Natural killer cell (primary cell): Measurements from ENCODE around the gene EXOC6B. TPM values are rescaled to one million over a fixed set of nuclear protein-coding genes. Genes with fewer than 3 reads are reported as not detected.

Experiments used
- ATAC-seq, 3 donors: fragments of 150-1000 bp in 2 of 3; fragments of 200-7000 bp in 1 of 3; cut with Tn5 transposase; 1 replicate in 1 of 3; 2 replicates in 2 of 3; pipeline ENCODE4 v1.10.0; 2021; ENCODE audit warnings: mild to moderate bottlenecking in 2 of 3, moderate library complexity in 2 of 3
- DNase-seq, 2 donors: peaks; one replicate each; pipeline versions ENCODE4 v3.0.0 to v3.0.0-alpha.2; 2013 to 2021; ENCODE audit warnings: mixed read lengths in 1 of 2
- H3K27ac ChIP-seq: one replicate; pipeline ENCODE4 v1.5.1; 2013; ENCODE audit warnings: mild to moderate bottlenecking, low read length
- H3K27me3 ChIP-seq: one replicate; pipeline ENCODE4 v1.6.1; 2013; ENCODE audit warnings: low read length; ENCODE audit not compliant: control insufficient read depth, insufficient read depth
- H3K36me3 ChIP-seq: one replicate; pipeline ENCODE4 v1.6.1; 2013; ENCODE audit warnings: low read length; ENCODE audit not compliant: control insufficient read depth, insufficient read depth
- H3K4me1 ChIP-seq: one replicate; pipeline ENCODE4 v1.6.1; 2013; ENCODE audit warnings: low read length; ENCODE audit not compliant: control insufficient read depth, insufficient read depth
- H3K4me3 ChIP-seq: one replicate; pipeline ENCODE4 v1.5.1; 2013; ENCODE audit warnings: low read length
- H3K9me3 ChIP-seq: one replicate; pipeline ENCODE4 v1.6.1; 2013; ENCODE audit warnings: low read length; ENCODE audit not compliant: control insufficient read depth, insufficient read depth
- H3K27ac Mint-ChIP-seq, 2 donors: one replicate each; pipeline ENCODE4 v1.8.0; 2022; ENCODE audit warnings: mild to moderate bottlenecking in 2 of 2, mixed read lengths in 2 of 2, moderate library complexity in 1 of 2
- H3K27me3 Mint-ChIP-seq, 2 donors: one replicate each; pipeline ENCODE4 v1.8.0; 2022; ENCODE audit warnings: low read depth in 2 of 2, mixed read lengths in 2 of 2
- H3K36me3 Mint-ChIP-seq: one replicate; pipeline ENCODE4 v1.8.0; 2022; ENCODE audit warnings: mixed read lengths
- H3K4me1 Mint-ChIP-seq, 2 donors: one replicate each; pipeline ENCODE4 v1.8.0; 2022; ENCODE audit warnings: mixed read lengths in 2 of 2
- H3K4me3 Mint-ChIP-seq: one replicate; pipeline ENCODE4 v1.8.0; 2022; ENCODE audit warnings: mild to moderate bottlenecking, moderate library complexity, mixed read lengths
- H3K9me3 Mint-ChIP-seq, 2 donors: one replicate each; pipeline ENCODE4 v1.8.0; 2022; ENCODE audit warnings: mixed read lengths in 2 of 2
- CTCF ChIP-seq: fragments of 200-600 bp; IDR thresholded peaks from one replicate; pipeline ENCODE4 v1.8.0; 2022; ENCODE audit warnings: antibody characterized with exemption
- WGBS: methylation state at CpG from one replicate; pipeline ENCODE4 v1.1.7; 2013; ENCODE audit warnings: missing lambda C conversion rate; ENCODE audit not compliant: insufficient coverage; 5-methylcytosine and 5-hydroxymethylcytosine counted together
- intact Hi-C: fragments of 100-400 bp; cut with micrococcal nuclease; formaldehyde crosslinking; loops from one replicate; pipeline ENCODE4 v1.14.2; 2022
- total RNA-seq, 4 donors: library from RNA; stranded (reverse); fragments of 120-200 nt in 1 of 4; gene quantifications; one replicate each; pipeline versions ENCODE4 v1.2.3 to v1.2.4, GENCODE V29; 2013 to 2022

Gene EXOC6B
- total RNA-seq, 3 donors from 2014 or later (not counting 1 experiment from before 2014, with no cell fraction given) = 16.6 to 17.2 (median 17.1) TPM

DNA sequence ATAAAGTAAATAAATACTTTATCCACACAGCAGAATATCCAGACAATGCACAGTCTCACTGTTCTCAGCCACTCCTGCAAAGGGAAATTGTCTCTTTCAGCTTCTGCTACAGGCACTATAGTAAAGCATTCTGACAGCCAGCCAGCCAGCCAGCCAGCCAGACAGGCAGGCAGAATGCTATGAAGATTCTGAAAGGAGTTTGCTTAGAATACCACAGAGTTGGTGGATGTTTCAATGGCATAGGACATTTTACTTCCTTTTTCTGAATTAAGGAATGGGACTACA is 562.1 kb downstream of the EXOC6B start:
- Mint-ChIP-seq H3K9me3 (peaks cover 0 to 5% of the 10 kb centered on the region in 2 donors), H3K4me3 (no peak overlapping the region), H3K27ac (no peak overlapping the region), H3K27me3 (no peaks in the 10 kb centered on the region), H3K4me1 (no peaks in the 10 kb centered on the region), H3K36me3 (no peaks in the 10 kb centered on the region)
- no peaks in the 10 kb centered on the region for H3K36me3 ChIP-seq
- DNase-seq (no peak), ATAC-seq (no peak)
- H3K4me1 ChIP-seq = no peaks in the 10 kb centered on the region
- intact Hi-C loops = no loop called here
- no peaks in the 10 kb centered on the region for H3K9me3 ChIP-seq
- no peak for TF ChIP-seq CTCF
- no peaks in the 10 kb centered on the region for H3K27me3 ChIP-seq
- no peak overlapping the region for H3K4me3 ChIP-seq
- H3K27ac ChIP-seq = no peak overlapping the region

DNA sequence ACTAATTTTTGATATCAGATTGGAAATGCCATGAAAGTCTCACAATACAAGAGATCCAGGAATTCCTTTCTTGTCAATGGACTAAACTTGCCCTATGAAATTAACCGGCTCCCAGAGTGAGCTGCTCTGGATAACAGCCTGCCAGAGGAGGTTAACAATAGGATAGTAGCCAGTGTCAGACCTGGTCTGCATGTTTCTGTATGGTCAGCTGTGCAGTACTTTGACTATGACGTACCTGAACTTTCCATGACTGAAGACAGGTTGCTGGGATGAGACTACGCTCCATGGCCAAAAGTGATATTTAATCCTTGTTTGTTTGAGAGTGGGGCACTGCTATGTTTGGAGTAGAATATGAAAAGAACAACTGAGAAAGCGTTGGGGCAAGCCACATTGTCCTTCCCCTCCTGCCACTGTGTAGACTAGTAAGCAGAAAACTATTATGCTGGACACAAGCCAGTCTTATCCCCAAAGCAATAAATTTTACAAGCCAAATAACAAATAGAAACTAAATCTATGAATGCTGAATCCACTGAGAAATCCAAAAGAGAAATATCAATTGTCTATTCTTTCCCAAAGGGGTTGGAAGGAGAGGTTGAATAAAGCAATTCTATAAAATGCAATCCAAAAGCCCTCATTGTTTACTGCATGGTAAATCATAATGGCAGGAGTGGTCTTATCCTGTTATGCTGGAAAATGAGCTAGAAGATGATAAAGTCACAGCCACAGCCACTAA is 562.6 kb downstream of the EXOC6B start:
- peaks cover 0 to 5% of the 10 kb centered on the region in 2 donors for H3K9me3 Mint-ChIP-seq
- 98% methylated on average over 4 of the region's 4 CpGs for WGBS
- DNase-seq (no peak), ATAC-seq (no peak)
- TF ChIP-seq CTCF = no peak
- no peak overlapping the region for H3K27ac Mint-ChIP-seq
- H3K4me3 Mint-ChIP-seq = no peak overlapping the region
- Histone ChIP-seq H3K36me3 (no peaks in the 10 kb centered on the region), H3K9me3 (no peaks in the 10 kb centered on the region), H3K27ac (no peak overlapping the region), H3K4me3 (no peak overlapping the region), H3K27me3 (no peaks in the 10 kb centered on the region), H3K4me1 (no peaks in the 10 kb centered on the region)
- H3K36me3 Mint-ChIP-seq = no peaks in the 10 kb centered on the region
- no peaks in the 10 kb centered on the region for H3K27me3 Mint-ChIP-seq
- intact Hi-C loops = no loop called here
- H3K4me1 Mint-ChIP-seq = no peaks in the 10 kb centered on the region

- Mint-ChIP-seq H3K27ac (no peak overlapping the region), H3K4me3 (no peak overlapping the region), H3K4me1 (no peaks in the 10 kb centered on the region), H3K27me3 (no peaks in the 10 kb centered on the region), H3K9me3 (peaks cover 0 to 5% of the 10 kb centered on the region in 2 donors), H3K36me3 (no peaks in the 10 kb centered on the region)
- no peaks in the 10 kb centered on the region for H3K27me3 ChIP-seq
- intact Hi-C loops = no loop called here
- H3K36me3 ChIP-seq = no peaks in the 10 kb centered on the region
- H3K27ac ChIP-seq = no peak overlapping the region
- no peak for TF ChIP-seq CTCF
- DNase-seq (no peak), ATAC-seq (no peak)
- no peaks in the 10 kb centered on the region for H3K9me3 ChIP-seq
- H3K4me1 ChIP-seq = no peaks in the 10 kb centered on the region
- no peak overlapping the region for H3K4me3 ChIP-seq
- WGBS = 73% methylated on average over 2 of the region's 2 CpGs
These were observed 564.8 kb downstream of the EXOC6B start for GRCh38 chr2:72261076-72261475.

- H3K36me3 Mint-ChIP-seq = peaks cover 16% of the 10 kb centered on the region
- peaks cover 5 to 7% of the 10 kb centered on the region in 2 donors for H3K9me3 Mint-ChIP-seq
- Histone ChIP-seq H3K4me3 (no peak overlapping the region), H3K4me1 (no peaks in the 10 kb centered on the region), H3K36me3 (no peaks in the 10 kb centered on the region), H3K27ac (no peak overlapping the region), H3K9me3 (no peaks in the 10 kb centered on the region), H3K27me3 (no peaks in the 10 kb centered on the region)
- ATAC-seq (no peak), DNase-seq (no peak)
- no peak overlapping the region for H3K27ac Mint-ChIP-seq
- H3K4me3 Mint-ChIP-seq = no peak overlapping the region
- H3K4me1 Mint-ChIP-seq = no peaks in the 10 kb centered on the region
- TF ChIP-seq CTCF = no peak
- intact Hi-C loops = no loop called here
- WGBS = 94% methylated on average over 1 of the region's 1 CpG
- H3K27me3 Mint-ChIP-seq = no peaks in the 10 kb centered on the region
These were observed 570.3 kb downstream of the EXOC6B start for GRCh38 chr2:72255540-72255939.
